GM19463 (cell line): ENCODE results near the gene CCDC127.
"Not testable (repeated sequence)": the region's sequence is repeated elsewhere in the genome, so short reads cannot be mapped to it uniquely, and the experiment has no call there.

Experiments used
- ATAC-seq: cut with Tn5 transposase; IDR thresholded peaks from one replicate; pipeline ENCODE4 v1.9.1; 2021; ENCODE audit warnings: mild to moderate bottlenecking, moderate library complexity; ENCODE audit not compliant: unreplicated experiment

CCDC127 gene

DNA sequence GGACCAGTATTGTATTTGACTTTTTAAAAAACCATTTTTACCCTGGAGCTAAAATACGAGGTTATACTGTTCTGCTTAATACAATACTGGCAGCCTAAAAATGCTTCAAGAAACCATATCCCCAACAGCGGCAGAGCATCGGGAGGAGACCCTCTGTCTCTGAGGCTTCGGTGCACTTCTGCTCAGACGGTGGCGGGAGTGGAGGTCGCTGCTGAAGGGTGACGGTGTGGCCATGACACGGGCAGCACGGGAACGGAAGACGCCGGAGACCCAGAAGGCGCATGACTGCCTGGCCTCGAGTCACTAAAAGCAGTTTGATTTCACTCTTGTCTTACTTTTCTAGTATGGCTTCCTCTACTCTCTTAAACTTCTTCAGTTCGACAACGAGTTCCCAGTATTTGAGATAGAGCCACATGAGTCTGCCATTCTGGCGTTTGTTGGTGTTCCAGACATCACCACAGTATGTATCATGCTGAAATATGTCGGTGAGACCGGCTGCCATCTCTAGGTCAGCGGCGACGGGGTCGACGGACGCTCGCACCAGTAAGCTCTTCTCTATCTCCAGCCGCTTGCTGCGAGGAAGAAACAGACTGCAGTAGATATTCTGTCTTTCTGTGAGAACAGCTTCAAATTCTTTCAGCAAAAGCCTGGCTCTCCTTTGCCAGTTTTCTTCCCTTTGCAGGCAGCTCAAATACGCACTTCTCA is 12.8 kb downstream of the CCDC127 start:
- ATAC-seq: no peak

DNA sequence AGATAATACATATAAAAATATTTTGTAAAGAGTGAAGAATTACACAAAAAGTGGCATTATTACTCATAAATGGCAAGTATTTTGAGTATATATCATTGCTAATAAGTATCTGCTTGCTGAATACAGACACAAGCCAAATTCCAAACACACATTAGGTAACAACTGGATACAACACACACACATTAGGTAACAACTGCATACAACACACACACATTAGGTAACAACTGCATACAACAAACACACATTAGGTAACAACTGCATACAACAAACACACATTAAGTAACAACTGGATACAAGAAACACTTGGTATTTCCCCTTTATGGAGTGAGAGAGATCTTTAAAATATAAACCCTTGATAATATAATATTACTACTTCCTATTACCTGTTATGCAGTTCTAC is 13.5 kb downstream of the CCDC127 start:
- no peak for ATAC-seq

GRCh38 chr5:204001-204400 is 14.0 kb downstream of the CCDC127 start:
- no peak for ATAC-seq

- ATAC-seq: no peak
Observed at GRCh38 chr5:203246-203930, 14.6 kb downstream of the CCDC127 start.

GRCh38 chr5:201672-202071 is 16.3 kb downstream of the CCDC127 start:
- no peak for ATAC-seq

- ATAC-seq: no peak
Observed at GRCh38 chr5:200985-201384, 17.0 kb downstream of the CCDC127 start.

DNA sequence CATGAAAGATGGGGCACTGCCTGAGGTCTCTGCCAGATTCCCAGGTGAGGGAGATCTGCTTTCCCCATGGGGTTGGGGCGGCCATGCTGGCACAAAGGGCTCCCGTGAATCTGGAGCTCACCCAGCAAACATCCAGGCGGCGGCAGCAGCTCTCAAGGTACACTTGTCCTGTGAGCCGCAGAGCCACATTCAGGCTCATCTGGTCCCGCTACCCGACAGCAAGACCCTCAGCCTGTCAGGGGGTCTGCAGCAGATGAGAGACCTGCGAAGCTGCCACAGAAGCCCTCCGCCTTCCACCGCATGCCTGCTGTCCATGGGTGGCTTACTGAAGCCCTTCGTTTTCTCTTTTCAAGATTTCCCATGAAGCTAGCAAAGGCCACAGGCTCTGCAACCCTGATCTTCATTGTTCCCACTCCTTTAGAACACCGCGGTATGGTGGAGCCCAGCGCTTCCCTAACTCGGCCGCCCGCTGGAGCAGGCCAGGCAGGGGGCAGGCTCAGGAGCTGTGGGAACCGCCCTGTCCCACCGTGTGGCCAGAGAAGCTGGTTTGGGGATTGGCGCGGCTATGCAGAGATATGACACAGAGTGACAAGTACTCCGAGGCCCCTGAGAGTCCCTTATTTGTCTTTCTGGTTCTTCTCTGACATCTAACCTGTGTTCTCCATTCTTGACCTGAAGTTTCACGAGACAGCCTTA is 17.9 kb downstream of the CCDC127 start:
- no peak for ATAC-seq

GRCh38 chr5:199197-199949 is 18.6 kb downstream of the CCDC127 start:
- ATAC-seq: no peak

DNA sequence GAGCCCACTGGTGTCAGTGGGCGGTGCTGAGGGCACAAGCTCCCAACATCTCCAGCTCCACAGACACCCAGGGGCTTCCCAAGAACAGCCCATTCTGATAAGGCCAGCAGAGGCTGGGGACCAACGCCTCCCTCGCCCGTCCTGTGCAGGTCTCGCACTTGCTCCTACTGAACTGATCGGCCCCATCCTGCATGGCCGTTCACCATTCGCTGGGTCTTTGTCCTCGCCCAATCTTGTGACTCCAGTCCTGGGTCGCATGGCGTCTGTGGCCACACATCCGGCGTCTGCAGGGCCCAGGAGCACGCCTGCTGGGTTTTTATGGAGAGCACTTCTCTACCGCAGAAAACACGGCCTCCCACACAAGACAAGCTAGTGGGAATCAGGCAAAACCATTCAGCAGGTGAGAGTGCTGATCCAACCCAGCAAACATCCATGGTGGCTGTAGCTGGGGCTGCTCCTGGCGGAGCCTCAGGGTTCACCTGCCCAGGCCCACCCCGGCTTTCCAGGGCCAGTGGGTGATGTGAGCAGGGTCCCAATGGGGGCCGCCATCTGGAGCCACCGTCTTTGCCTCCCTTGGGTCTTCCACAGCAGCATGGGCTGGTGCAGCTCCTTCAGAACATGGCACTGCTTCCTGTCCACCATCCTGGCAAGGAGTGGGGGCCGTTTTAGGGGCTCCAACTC is 19.3 kb downstream of the CCDC127 start:
- ATAC-seq: no peak

- ATAC-seq: no peak
Observed at GRCh38 chr5:197892-198489, 20.0 kb downstream of the CCDC127 start.

DNA sequence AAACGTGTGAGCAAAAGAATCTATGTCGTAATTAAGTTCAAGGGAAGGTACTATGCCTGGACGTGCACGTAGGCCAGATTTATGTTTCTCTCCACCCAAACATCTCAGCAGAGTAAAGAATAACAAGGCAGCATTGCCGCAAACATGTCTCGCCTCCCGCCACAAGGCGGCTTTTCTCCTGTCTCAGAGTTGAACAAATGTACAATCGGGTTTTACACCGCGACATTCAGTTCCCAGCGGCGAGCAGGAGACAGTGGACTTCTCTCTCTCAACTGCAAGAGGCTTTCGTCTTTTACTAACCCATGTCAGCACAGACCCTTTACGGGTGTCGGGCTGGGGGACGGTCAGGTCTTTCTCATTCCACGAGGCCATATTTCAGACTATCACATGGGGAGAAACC is 20.9 kb downstream of the CCDC127 start:
- ATAC-seq: not testable (repeated sequence)

DNA sequence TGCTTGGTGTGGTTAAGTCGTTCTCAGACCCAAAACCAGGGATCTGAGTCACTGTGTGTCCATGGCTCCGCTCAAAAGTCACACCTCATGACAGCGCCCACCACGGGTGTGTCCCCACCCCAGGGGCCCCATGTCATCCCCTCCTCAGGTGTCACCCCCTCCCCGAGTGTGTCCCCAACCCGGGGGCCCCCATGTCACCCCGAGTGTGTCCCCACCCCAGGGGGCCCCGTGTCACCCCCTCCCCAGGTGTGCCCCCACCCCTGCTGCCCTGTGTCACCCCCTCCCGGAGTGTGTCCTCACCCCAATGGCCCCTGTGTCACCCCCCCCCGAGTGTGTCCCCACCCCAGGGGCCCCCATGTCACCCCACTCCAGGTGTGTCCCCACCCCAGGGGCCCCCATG is 21.6 kb downstream of the CCDC127 start:
- no peak for ATAC-seq

GRCh38 chr5:195401-196160 is 22.4 kb downstream of the CCDC127 start:
- no peak for ATAC-seq

GRCh38 chr5:194603-195209 is 23.2 kb downstream of the CCDC127 start:
- no peak for ATAC-seq

DNA sequence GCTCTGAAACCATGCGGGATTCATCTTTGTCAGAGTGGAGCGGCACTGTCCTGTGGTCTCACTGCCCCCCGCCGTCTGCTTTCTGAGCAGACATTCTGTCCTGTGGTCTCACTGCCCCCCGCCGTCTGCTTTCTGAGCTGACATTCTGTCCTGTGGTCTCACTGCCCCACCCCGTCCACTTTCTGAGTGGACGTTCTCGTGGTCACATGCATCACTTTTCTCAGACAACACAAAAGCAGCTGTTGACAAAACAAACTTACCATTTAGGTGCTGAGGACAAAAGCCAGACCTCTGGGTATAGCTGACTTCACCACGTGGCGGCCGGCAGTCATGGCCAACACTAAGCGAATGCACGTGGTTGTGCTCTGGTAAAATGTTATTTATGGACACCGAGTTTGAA is 23.9 kb downstream of the CCDC127 start:
- no peak for ATAC-seq

DNA sequence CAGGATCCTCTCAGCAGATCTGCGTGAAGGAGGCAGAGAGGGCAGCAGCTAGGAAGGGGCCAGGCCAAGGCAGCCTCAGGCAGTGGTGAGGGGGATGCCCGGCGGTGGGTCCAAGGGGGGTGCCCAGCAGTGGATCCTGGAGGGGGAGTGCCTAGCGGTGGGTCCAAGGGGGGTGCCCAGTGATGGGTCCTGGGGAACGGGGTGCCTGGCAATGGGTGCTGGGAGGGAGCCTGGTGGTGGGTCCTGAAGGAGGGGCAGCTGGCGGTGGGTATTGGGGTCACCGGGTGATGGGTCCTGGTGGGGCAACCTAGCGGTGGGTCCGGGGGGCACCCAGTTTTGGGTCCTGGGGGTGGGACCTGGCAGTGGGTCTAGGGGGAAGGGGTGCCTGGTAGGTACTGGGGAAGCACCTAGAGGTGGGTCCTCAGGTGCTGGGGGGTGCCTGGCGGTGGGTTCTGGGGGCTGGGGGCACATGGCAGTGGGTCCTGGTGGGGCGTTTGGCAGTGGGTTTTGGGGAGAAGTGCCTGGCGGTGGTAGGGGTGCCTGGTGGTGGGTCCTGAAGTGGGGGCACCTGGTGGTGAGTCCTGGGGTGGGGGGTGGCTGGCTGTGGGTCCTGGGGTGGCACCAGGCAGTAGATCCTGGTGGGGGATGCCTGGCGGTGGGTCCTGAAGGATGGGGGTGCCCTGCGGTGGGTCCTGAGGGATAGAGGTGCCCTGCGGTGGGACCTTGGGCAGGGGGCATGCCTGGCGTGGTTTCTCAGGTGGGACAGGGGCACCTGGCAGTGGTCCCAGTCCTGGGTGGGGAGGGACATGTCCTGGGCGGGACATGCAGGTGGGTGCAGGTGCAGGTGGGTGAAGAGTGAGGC is 24.8 kb downstream of the CCDC127 start:
- no peak for ATAC-seq

DNA sequence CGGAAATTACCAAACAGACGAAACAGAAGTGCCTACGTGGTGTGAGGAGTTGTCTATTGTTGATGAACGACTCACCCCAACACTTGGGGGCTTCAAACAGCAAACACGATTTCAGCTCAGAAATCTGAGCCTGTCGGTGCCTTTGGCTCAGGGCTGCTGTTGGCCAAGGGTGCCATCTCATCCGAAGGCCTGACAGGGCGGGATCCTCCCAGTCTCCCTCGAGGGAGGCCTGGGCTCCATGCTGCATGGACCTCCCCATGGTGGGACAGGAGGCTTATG is 25.3 kb downstream of the CCDC127 start:
- no peak for ATAC-seq

DNA sequence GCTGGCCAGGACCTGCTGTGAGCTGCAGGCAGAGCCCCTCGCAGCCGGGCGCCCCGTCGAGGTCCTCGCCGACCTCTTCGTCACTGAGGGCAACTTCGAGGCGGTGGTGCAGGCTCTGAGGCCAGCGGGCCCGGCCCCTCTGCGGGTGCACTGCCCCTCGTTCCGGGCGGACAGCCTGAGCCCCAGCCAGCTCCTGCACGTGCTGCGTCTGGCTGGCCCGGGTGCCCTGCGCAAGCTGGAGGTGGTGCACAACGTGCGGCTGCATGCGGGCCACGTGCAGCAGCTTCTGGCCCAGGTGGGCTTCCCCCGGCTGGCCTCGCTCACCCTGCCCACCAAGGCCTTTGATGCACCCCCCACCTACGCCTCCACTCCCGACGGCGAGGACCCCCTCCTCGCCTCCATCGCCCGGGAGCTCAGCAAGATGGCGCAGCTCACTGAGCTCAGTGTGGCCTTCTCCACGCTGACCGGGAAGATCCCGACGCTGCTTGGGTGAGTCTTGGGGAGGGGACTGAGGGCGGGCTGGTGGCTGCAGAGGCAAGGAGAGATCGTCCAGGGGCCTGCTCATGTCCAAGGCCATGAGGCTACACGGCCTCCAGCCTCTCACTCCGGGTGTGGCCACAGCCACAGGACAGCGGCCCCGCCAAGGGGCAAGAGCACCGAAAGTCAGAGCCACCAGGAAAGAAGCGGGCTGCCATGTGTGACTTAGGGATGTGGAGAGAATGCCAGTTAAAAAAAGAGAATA is 25.8 kb downstream of the CCDC127 start:
- ATAC-seq: no peak
